Fibroblast of lung (primary cell): Measurements from ENCODE around the gene JMJD7. TPM values are rescaled to one million over a fixed set of nuclear protein-coding genes. Genes with fewer than 3 reads are reported as not detected.

ENCODE experiments used
- DNase-seq, 2 donors: peaks; one replicate each; pipeline versions ENCODE4 v3.0.0 to v3.0.0-alpha.2; 2010; ENCODE audit warnings: low read depth in 2 of 2
- H2AFZ ChIP-seq: 2 replicates; pipeline ENCODE4 v1.5.1; 2012; ENCODE audit warnings: low read length, control low read depth, inconsistent platforms
- H3K27ac ChIP-seq: 2 replicates; pipeline ENCODE4 v1.5.1; 2011; ENCODE audit warnings: low read length, control low read depth; ENCODE audit not compliant: insufficient read depth
- H3K27me3 ChIP-seq: 2 replicates; pipeline ENCODE4 v1.5.1; 2011; ENCODE audit warnings: mild to moderate bottlenecking, low read length; ENCODE audit not compliant: control insufficient read depth, insufficient read depth
- H3K36me3 ChIP-seq: 2 replicates; pipeline ENCODE4 v1.5.1; 2011; ENCODE audit warnings: low read length; ENCODE audit not compliant: control insufficient read depth, insufficient read depth
- H3K4me1 ChIP-seq: 2 replicates; pipeline ENCODE4 v1.5.1; 2011; ENCODE audit warnings: low read length; ENCODE audit not compliant: control insufficient read depth, insufficient read depth; ENCODE audit errors: extremely low read depth
- H3K4me2 ChIP-seq: 2 replicates; pipeline ENCODE4 v1.5.1; 2011; ENCODE audit warnings: low read length, control low read depth; ENCODE audit not compliant: insufficient read depth; ENCODE audit errors: extremely low read depth
- H3K4me3 ChIP-seq, 4 experiments: fragments of 200-600 bp in 1 of 4; sonication (generic) in 1 of 4; replicated peaks in 1 of 4; 2 replicates each; pipeline ENCODE4 v1.5.1; 2011 to 2016; ENCODE audit warnings: low read length in 4 of 4, low read depth in 3 of 4, mild to moderate bottlenecking in 3 of 4, control low read depth in 2 of 4, inconsistent platforms in 1 of 4, mixed read lengths in 1 of 4; ENCODE audit not compliant: insufficient read depth in 1 of 4; ENCODE audit errors: control extremely low read depth in 1 of 4
- H3K79me2 ChIP-seq: 2 replicates; pipeline ENCODE4 v1.5.1; 2012; ENCODE audit warnings: mild to moderate bottlenecking, low read length, inconsistent platforms; ENCODE audit not compliant: control insufficient read depth, insufficient read depth
- H3K9ac ChIP-seq: 2 replicates; pipeline ENCODE4 v1.5.1; 2011; ENCODE audit warnings: mild to moderate bottlenecking, low read length, control low read depth; ENCODE audit not compliant: insufficient read depth
- H3K9me3 ChIP-seq: 2 replicates; pipeline ENCODE4 v1.5.1; 2012; ENCODE audit warnings: low read depth, low read length; ENCODE audit not compliant: control insufficient read depth, insufficient read depth
- H4K20me1 ChIP-seq: 2 replicates; pipeline ENCODE4 v1.5.1; 2011; ENCODE audit warnings: low read length; ENCODE audit not compliant: control insufficient read depth, insufficient read depth; ENCODE audit errors: extremely low read depth
- EZH2 ChIP-seq: IDR thresholded peaks from 2 replicates; pipeline ENCODE4 v1.5.1; 2012; ENCODE audit warnings: low read length, control low read depth, mild to moderate bottlenecking; ENCODE audit errors: missing control alignments
- polyA plus RNA-seq, 2 donors: library from polyadenylated mRNA; depleted of rRNA in 1 of 2; stranded (reverse) in 1 of 2; unstranded in 1 of 2; fragments of >200 nt; gene quantifications; 2 replicates each; pipeline ENCODE4 v1.2.1, GENCODE V29; 2011 to 2012; ENCODE audit warnings: missing spikeins in 1 of 2
- total RNA-seq: library from RNA; depleted of rRNA; stranded (reverse); fragments of >200 nt; gene quantifications from 2 replicates; pipeline ENCODE4 v1.2.1, GENCODE V29; 2014
- TF ChIP-seq, protein P1 (sequence below), 2 donors: IDR thresholded peaks in 1 of 2; conservative IDR thresholded peaks in 1 of 2; 1 replicate in 1 of 2; 2 replicates in 1 of 2; pipeline ENCODE4 v1.5.1; 2011 to 2012; ENCODE audit warnings: low read length in 2 of 2, control low read depth in 1 of 2, inconsistent platforms in 1 of 2, low read depth in 1 of 2, mild to moderate bottlenecking in 1 of 2

Gene JMJD7
- total and polyA plus RNA-seq, 2 donors (not counting 1 experiment from before 2014, with no cell fraction given): 2.2 to 4.0 TPM

DNA sequence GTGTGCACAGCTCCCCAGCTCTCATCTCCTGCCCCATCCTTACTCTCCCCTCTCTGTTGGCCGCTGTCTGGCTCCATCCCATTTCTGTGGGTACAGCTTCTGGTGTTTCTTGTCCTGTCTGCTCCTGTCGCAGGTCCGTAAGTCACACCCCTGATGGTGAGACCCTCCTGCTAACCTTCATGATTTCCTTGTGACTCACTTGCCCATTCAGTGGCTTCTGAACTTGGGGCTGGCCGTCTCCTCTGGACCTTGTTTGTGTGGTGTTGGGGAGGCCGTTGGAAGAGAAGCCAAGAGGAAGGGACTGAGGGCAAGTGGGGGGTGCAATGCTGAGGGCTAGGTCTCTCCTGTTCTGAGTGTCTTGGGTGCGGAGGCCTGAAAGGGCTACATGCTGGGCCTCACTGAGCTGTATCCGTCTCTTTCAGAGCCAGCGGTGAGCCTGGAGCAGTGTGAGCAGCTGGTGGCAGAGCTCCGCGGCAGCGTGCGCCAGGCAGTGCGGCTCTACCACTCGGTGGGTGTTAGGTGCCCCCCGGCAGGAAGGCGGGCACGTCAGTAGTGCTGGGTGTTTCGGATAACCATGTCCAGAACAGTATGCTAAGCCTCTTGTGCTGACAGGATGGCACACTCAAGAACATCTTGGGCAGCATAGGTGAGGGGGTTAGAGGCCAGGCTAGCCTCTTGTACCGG lies 3.7 kb upstream of the JMJD7 start:
- H2AFZ ChIP-seq: no peak overlapping the region
- peaks cover 20% of the 10 kb centered on the region for H3K36me3 ChIP-seq
- no peak for DNase-seq
- H3K9me3 ChIP-seq: no peaks in the 10 kb centered on the region
- H3K27ac ChIP-seq: no peak overlapping the region
- no peaks in the 10 kb centered on the region for H4K20me1 ChIP-seq
- no peaks in the 10 kb centered on the region for H3K4me1 ChIP-seq
- no peak for TF ChIP-seq EZH2
- TF ChIP-seq, protein P1, sequence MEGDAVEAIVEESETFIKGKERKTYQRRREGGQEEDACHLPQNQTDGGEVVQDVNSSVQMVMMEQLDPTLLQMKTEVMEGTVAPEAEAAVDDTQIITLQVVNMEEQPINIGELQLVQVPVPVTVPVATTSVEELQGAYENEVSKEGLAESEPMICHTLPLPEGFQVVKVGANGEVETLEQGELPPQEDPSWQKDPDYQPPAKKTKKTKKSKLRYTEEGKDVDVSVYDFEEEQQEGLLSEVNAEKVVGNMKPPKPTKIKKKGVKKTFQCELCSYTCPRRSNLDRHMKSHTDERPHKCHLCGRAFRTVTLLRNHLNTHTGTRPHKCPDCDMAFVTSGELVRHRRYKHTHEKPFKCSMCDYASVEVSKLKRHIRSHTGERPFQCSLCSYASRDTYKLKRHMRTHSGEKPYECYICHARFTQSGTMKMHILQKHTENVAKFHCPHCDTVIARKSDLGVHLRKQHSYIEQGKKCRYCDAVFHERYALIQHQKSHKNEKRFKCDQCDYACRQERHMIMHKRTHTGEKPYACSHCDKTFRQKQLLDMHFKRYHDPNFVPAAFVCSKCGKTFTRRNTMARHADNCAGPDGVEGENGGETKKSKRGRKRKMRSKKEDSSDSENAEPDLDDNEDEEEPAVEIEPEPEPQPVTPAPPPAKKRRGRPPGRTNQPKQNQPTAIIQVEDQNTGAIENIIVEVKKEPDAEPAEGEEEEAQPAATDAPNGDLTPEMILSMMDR (conservative IDR thresholded peaks at IDR 0.05 in 1 of 2, IDR thresholded peaks at IDR 0.05 in 1 of 2; ENCODE audit: low read depth in 1 of 2, low read length in 2 of 2): no peak
- H3K79me2 ChIP-seq: no peaks in the 10 kb centered on the region
- H3K27me3 ChIP-seq: no peaks in the 10 kb centered on the region
- H3K9ac ChIP-seq: no peak overlapping the region
- H3K4me2 ChIP-seq: no peak overlapping the region
- no peak overlapping the region for H3K4me3 ChIP-seq

DNA sequence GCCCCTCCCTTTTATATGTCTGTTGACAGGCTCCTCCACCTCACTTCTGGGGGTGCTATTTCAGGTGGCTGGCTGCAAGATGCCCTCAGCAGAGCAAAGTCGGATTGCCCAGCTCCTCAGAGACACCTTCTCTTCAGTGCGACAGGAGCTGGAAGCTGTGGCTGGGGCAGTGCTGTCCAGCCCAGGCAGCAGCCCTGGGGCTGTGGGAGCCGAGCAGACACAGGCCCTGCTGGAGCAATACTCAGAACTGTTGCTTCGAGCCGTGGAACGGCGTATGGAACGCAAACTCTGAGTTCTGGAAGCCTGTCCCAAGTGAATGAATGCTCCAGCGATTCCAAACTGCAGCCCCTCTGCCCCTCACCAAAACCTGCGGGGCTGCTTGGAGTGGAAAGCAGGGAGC lies 2.7 kb upstream of the JMJD7 start:
- H3K4me1 ChIP-seq: no peaks in the 10 kb centered on the region
- H4K20me1 ChIP-seq: no peaks in the 10 kb centered on the region
- no peaks in the 10 kb centered on the region for H3K79me2 ChIP-seq
- H3K4me3 ChIP-seq: no peak overlapping the region
- DNase-seq: no peak
- no peaks in the 10 kb centered on the region for H3K27me3 ChIP-seq
- H3K9me3 ChIP-seq: no peaks in the 10 kb centered on the region
- peaks cover 16% of the 10 kb centered on the region for H3K36me3 ChIP-seq
- no peak overlapping the region for H2AFZ ChIP-seq
- no peak overlapping the region for H3K9ac ChIP-seq
- no peak for TF ChIP-seq EZH2
- TF ChIP-seq, protein P1 (conservative IDR thresholded peaks at IDR 0.05 in 1 of 2, IDR thresholded peaks at IDR 0.05 in 1 of 2; ENCODE audit: low read depth in 1 of 2, low read length in 2 of 2): no peak
- no peak overlapping the region for H3K4me2 ChIP-seq
- H3K27ac ChIP-seq: no peak overlapping the region

DNA sequence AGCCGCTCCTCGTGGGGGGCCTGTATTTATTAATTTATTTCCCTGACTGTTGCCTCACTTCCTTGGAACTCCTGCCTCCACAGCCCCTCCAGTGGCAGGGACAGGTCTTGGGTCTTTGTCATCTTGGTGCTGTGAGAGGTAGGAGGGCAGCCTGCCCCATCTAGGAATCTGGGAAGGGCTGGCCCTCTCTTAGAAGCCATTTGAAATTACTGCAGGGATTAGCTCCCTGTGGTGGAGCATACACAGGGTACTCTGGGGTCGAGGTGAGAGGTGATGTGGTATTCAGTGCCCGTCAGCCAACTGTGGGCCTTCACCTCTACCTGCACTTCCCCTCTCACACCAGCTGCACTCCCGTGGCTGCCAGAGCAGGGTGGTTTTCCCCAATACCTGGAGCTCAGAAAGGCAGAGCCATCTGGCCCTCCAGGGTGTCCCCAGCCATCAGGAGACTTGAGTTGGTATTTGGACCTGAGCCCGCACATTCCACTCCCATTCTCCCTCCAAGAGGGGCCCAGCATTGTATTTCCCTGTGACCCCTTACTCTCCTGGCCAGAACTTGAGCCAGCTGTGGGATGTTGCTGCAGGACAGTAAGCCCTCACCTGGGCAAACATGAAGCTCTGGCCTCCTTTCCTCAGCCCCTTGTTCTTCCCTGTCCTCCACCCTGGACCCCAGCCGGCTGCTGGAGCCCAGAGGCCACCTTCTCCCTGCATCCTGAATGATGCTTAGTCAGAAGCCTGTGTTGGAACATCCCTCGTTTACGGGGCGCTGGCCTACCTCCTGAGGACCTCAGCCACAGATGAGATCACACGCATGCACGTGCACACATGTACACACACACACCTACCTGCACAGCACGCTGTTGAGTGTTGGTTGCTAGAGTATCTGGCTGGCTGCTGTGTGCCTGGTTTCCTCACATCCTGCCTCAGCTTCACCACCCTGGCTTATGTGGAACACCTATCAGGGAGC lies 2.0 kb upstream of the JMJD7 start:
- no peak overlapping the region for H2AFZ ChIP-seq
- H4K20me1 ChIP-seq: no peaks in the 10 kb centered on the region
- H3K4me1 ChIP-seq: no peaks in the 10 kb centered on the region
- no peaks in the 10 kb centered on the region for H3K79me2 ChIP-seq
- no peak overlapping the region for H3K4me3 ChIP-seq
- no peak overlapping the region for H3K27ac ChIP-seq
- TF ChIP-seq, protein P1 (conservative IDR thresholded peaks at IDR 0.05 in 1 of 2, IDR thresholded peaks at IDR 0.05 in 1 of 2; ENCODE audit: low read depth in 1 of 2, low read length in 2 of 2): no peak
- TF ChIP-seq EZH2: no peak
- no peak for DNase-seq
- no peak overlapping the region for H3K9ac ChIP-seq
- no peak overlapping the region for H3K4me2 ChIP-seq
- no peaks in the 10 kb centered on the region for H3K27me3 ChIP-seq
- H3K36me3 ChIP-seq: peaks cover 16% of the 10 kb centered on the region
- H3K9me3 ChIP-seq: no peaks in the 10 kb centered on the region
